Trophoblast cell (in vitro differentiated cells and primary cell): ENCODE measurements around the gene THG1L.

Experiments used
- DNase-seq, 2 donors: peaks; one replicate each; pipeline ENCODE4 v3.0.0-alpha.2; 2016
- H2AFZ ChIP-seq: 2 replicates; pipeline ENCODE4 v1.6.1; 2013; ENCODE audit warnings: low read length, moderate library complexity, mild to moderate bottlenecking; ENCODE audit not compliant: insufficient read depth, poor library complexity
- H2AK5ac ChIP-seq: 2 replicates; pipeline ENCODE4 v1.6.1; 2013; ENCODE audit warnings: mild to moderate bottlenecking, low read length
- H2BK120ac ChIP-seq: 2 replicates; pipeline ENCODE4 v1.6.1; 2013; ENCODE audit warnings: low read length, mild to moderate bottlenecking, moderate library complexity; ENCODE audit not compliant: insufficient read depth, poor library complexity
- H2BK12ac ChIP-seq: 2 replicates; pipeline ENCODE4 v1.6.1; 2013; ENCODE audit warnings: mild to moderate bottlenecking, low read length, moderate library complexity
- H2BK5ac ChIP-seq: 2 replicates; pipeline ENCODE4 v1.6.1; 2013; ENCODE audit warnings: low read length, low read depth, moderate library complexity, mild to moderate bottlenecking; ENCODE audit not compliant: poor library complexity
- H3K14ac ChIP-seq: 2 replicates; pipeline ENCODE4 v1.6.1; 2013; ENCODE audit warnings: mild to moderate bottlenecking, low read length
- H3K18ac ChIP-seq: 2 replicates; pipeline ENCODE4 v1.6.1; 2013; ENCODE audit warnings: mild to moderate bottlenecking, low read length
- H3K23ac ChIP-seq: 2 replicates; pipeline ENCODE4 v1.6.1; 2013; ENCODE audit warnings: low read length
- H3K27ac ChIP-seq: 2 replicates; pipeline ENCODE4 v1.5.1; 2013; ENCODE audit warnings: low read depth, mild to moderate bottlenecking, inconsistent platforms, low read length, moderate library complexity
- H3K27me3 ChIP-seq: 2 replicates; pipeline ENCODE4 v1.6.1; 2013; ENCODE audit warnings: inconsistent platforms, mild to moderate bottlenecking, low read length, moderate library complexity; ENCODE audit not compliant: insufficient read depth
- H3K36me3 ChIP-seq, 2 experiments: 1 replicate in 1 of 2; 2 replicates in 1 of 2; pipeline ENCODE4 v1.6.1; 2013; ENCODE audit warnings: low read length in 2 of 2, mild to moderate bottlenecking in 2 of 2, moderate library complexity in 1 of 2; ENCODE audit not compliant: insufficient read depth in 2 of 2, control insufficient read depth in 1 of 2
- H3K4ac ChIP-seq: 2 replicates; pipeline ENCODE4 v1.6.1; 2013; ENCODE audit warnings: low read depth, mild to moderate bottlenecking, low read length, moderate library complexity
- H3K4me1 ChIP-seq, 2 experiments: 1 replicate in 1 of 2; 2 replicates in 1 of 2; pipeline ENCODE4 v1.6.1; 2013; ENCODE audit warnings: low read length in 2 of 2, mild to moderate bottlenecking in 2 of 2, moderate library complexity in 1 of 2; ENCODE audit not compliant: insufficient read depth in 2 of 2, control insufficient read depth in 1 of 2
- H3K4me2 ChIP-seq: 2 replicates; pipeline ENCODE4 v1.6.1; 2013; ENCODE audit warnings: inconsistent platforms, mild to moderate bottlenecking, low read length, moderate library complexity
- H3K4me3 ChIP-seq: 2 replicates; pipeline ENCODE4 v1.5.1; 2013; ENCODE audit warnings: mild to moderate bottlenecking, low read depth, low read length, inconsistent platforms
- H3K79me1 ChIP-seq: one replicate; pipeline ENCODE4 v1.6.1; 2013; ENCODE audit warnings: low read length
- H3K79me2 ChIP-seq: 2 replicates; pipeline ENCODE4 v1.6.1; 2013; ENCODE audit warnings: low read length, mild to moderate bottlenecking; ENCODE audit not compliant: control insufficient read depth, insufficient read depth, poor library complexity
- H3K9ac ChIP-seq: 2 replicates; pipeline ENCODE4 v1.6.1; 2013; ENCODE audit warnings: mild to moderate bottlenecking, low read length
- H3K9me3 ChIP-seq: 2 replicates; pipeline ENCODE4 v1.6.1; 2013; ENCODE audit warnings: low read depth, mild to moderate bottlenecking, control low read depth, inconsistent platforms, low read length; ENCODE audit not compliant: insufficient read depth
- H4K12ac ChIP-seq: 2 replicates; pipeline ENCODE4 v1.6.1; 2013; ENCODE audit warnings: low read depth, mild to moderate bottlenecking, low read length, moderate library complexity
- H4K8ac ChIP-seq: 2 replicates; pipeline ENCODE4 v1.6.1; 2013; ENCODE audit warnings: low read depth, mild to moderate bottlenecking, low read length, moderate library complexity
- H4K91ac ChIP-seq: one replicate; pipeline ENCODE4 v1.6.1; 2013; ENCODE audit warnings: low read depth, mild to moderate bottlenecking, low read length, moderate library complexity
- WGBS: extraction: QIAGEN DNeasy Blood & Tissue Kit; methylation state at CpG from one replicate; pipeline ENCODE4 v1.1.7; 2013; ENCODE audit warnings: missing lambda C conversion rate; ENCODE audit not compliant: insufficient read length, insufficient coverage; ENCODE audit errors: extremely low coverage; 5-methylcytosine and 5-hydroxymethylcytosine counted together

The THG1L gene

GRCh38 chr5:157744051-157745011, 13.1 kb downstream of the THG1L start:
- H3K4ac ChIP-seq: no peak overlapping the region
- no peaks in the 10 kb centered on the region for H3K9me3 ChIP-seq
- peak overlapping the region; percentile 61 for H2BK120ac ChIP-seq
- H3K23ac ChIP-seq: peak overlapping the region; percentile 18
- no peaks in the 10 kb centered on the region for H3K27me3 ChIP-seq
- H4K8ac ChIP-seq: peak overlapping the region; percentile 69
- H2AFZ ChIP-seq: peak overlapping the region; percentile 91
- no peak overlapping the region for H3K27ac ChIP-seq
- H2AK5ac ChIP-seq: no peak overlapping the region
- H2BK5ac ChIP-seq: peak overlapping the region; percentile 3
- peak overlapping the region; percentile 60 for H4K12ac ChIP-seq
- 100% methylated on average over 1 of the region's 56 CpGs for WGBS
- peak overlapping the region; percentile 84 for H3K4me2 ChIP-seq
- peaks cover 6% of the 10 kb centered on the region for H3K79me2 ChIP-seq
- peak overlapping the region; percentile 67 for H4K91ac ChIP-seq
- peak overlapping the region; percentile 82 for H3K18ac ChIP-seq
- H3K4me3 ChIP-seq: peak overlapping the region; percentile 93
- H3K14ac ChIP-seq: peak overlapping the region; percentile 69
- no peak overlapping the region for H2BK12ac ChIP-seq
- peaks cover 0 to 7% of the 10 kb centered on the region in 2 experiments for H3K4me1 ChIP-seq
- peaks cover 7% of the 10 kb centered on the region for H3K79me1 ChIP-seq
- peak overlapping the region; percentile 63 for H3K9ac ChIP-seq
- no peaks in the 10 kb centered on the region for H3K36me3 ChIP-seq
- DNase-seq: peak in 1 of 2 donors; percentile 16

- Histone ChIP-seq H3K18ac (no peak overlapping the region), H2BK5ac (no peak overlapping the region), H2AK5ac (no peak overlapping the region), H3K4me2 (peak overlapping the region; percentile 84), H4K91ac (no peak overlapping the region), H3K36me3 (no peaks in the 10 kb centered on the region), H2BK120ac (no peak overlapping the region), H3K4ac (no peak overlapping the region), H3K4me3 (no peak overlapping the region), H3K79me2 (peaks cover 6% of the 10 kb centered on the region), H3K14ac (no peak overlapping the region), H3K23ac (peak overlapping the region; percentile 76), H2BK12ac (no peak overlapping the region), H4K12ac (no peak overlapping the region), H3K9ac (no peak overlapping the region), H3K27ac (no peak overlapping the region), H3K27me3 (no peaks in the 10 kb centered on the region), H2AFZ (no peak overlapping the region), H3K4me1 (peaks cover 0 to 7% of the 10 kb centered on the region in 2 experiments), H4K8ac (no peak overlapping the region), H3K9me3 (no peaks in the 10 kb centered on the region), H3K79me1 (peaks cover 7% of the 10 kb centered on the region)
- no CpG with 5 or more reads among the region's 4 CpGs for WGBS
- peak in 1 of 2 donors; percentile 18 for DNase-seq
These were observed 13.8 kb downstream of the THG1L start for GRCh38 chr5:157745041-157745456.

- Histone ChIP-seq H2BK5ac (no peak overlapping the region), H3K79me1 (peaks cover 7% of the 10 kb centered on the region), H3K27me3 (no peaks in the 10 kb centered on the region), H3K14ac (no peak overlapping the region), H3K36me3 (peaks cover 0 to 3% of the 10 kb centered on the region in 2 experiments), H3K9me3 (no peaks in the 10 kb centered on the region), H2AFZ (no peak overlapping the region), H2BK120ac (no peak overlapping the region), H3K27ac (no peak overlapping the region), H4K12ac (no peak overlapping the region), H3K9ac (no peak overlapping the region), H2BK12ac (no peak overlapping the region), H3K23ac (no peak overlapping the region), H2AK5ac (no peak overlapping the region), H3K18ac (no peak overlapping the region), H3K4ac (no peak overlapping the region), H3K79me2 (peaks cover 6% of the 10 kb centered on the region), H3K4me1 (peaks cover 0 to 7% of the 10 kb centered on the region in 2 experiments), H4K91ac (no peak overlapping the region), H3K4me3 (no peak overlapping the region), H4K8ac (no peak overlapping the region), H3K4me2 (no peak overlapping the region)
- WGBS: no CpG with 5 or more reads among the region's 6 CpGs
- no peak for DNase-seq
These were observed 16.0 kb downstream of the THG1L start for GRCh38 chr5:157747173-157747740.

- Histone ChIP-seq H3K18ac (no peak overlapping the region), H3K4ac (no peak overlapping the region), H3K27ac (no peak overlapping the region), H4K8ac (no peak overlapping the region), H4K12ac (no peak overlapping the region), H3K9ac (no peak overlapping the region), H3K14ac (no peak overlapping the region), H3K4me1 (peaks cover 0 to 7% of the 10 kb centered on the region in 2 experiments), H3K27me3 (no peaks in the 10 kb centered on the region), H3K23ac (no peak overlapping the region), H2AK5ac (no peak overlapping the region), H2AFZ (no peak overlapping the region), H2BK5ac (no peak overlapping the region), H3K9me3 (no peaks in the 10 kb centered on the region), H2BK12ac (no peak overlapping the region), H3K79me1 (peaks cover 7% of the 10 kb centered on the region), H3K4me3 (no peak overlapping the region), H3K36me3 (peaks cover 0 to 3% of the 10 kb centered on the region in 2 experiments), H2BK120ac (no peak overlapping the region), H3K79me2 (peaks cover 6% of the 10 kb centered on the region), H4K91ac (no peak overlapping the region), H3K4me2 (no peak overlapping the region)
- WGBS: no CpG with 5 or more reads among the region's 8 CpGs
- DNase-seq: no peak
These were observed 16.8 kb downstream of the THG1L start for GRCh38 chr5:157747766-157748700.
